Thymus (tissue), 11 donors: ENCODE measurements around the gene CEACAM7. TPM values are rescaled to one million over a fixed set of nuclear protein-coding genes. Genes with fewer than 3 reads are reported as not detected.

ENCODE experiments used
- DNase-seq, 9 donors: peaks; one replicate each; pipeline ENCODE4 v3.0.0-alpha.2; 2013; ENCODE audit warnings: low spot score in 9 of 9, low read depth in 6 of 9, missing footprints in 1 of 9
- H3K27ac ChIP-seq, 2 donors: one replicate each; pipeline ENCODE4 v1.5.1; 2013; ENCODE audit warnings: control low read depth in 1 of 2, low read depth in 1 of 2, low read length in 1 of 2, mild to moderate bottlenecking in 1 of 2, moderate library complexity in 1 of 2
- H3K27me3 ChIP-seq, 2 donors: one replicate each; pipeline ENCODE4 v1.5.1; 2013; ENCODE audit warnings: low read length in 1 of 2; ENCODE audit not compliant: control insufficient read depth in 2 of 2, insufficient read depth in 1 of 2
- H3K36me3 ChIP-seq, 2 donors: one replicate each; pipeline ENCODE4 v1.5.1; 2013; ENCODE audit warnings: low read length in 1 of 2, mild to moderate bottlenecking in 1 of 2, moderate library complexity in 1 of 2; ENCODE audit not compliant: control insufficient read depth in 2 of 2, insufficient read depth in 2 of 2
- H3K4me1 ChIP-seq, 2 donors: one replicate each; pipeline ENCODE4 v1.5.1; 2013; ENCODE audit warnings: low read length in 2 of 2; ENCODE audit not compliant: control insufficient read depth in 2 of 2, insufficient read depth in 2 of 2
- H3K4me3 ChIP-seq, 2 donors: one replicate each; pipeline ENCODE4 v1.5.1; 2013; ENCODE audit warnings: low read length in 2 of 2, control low read depth in 1 of 2, mild to moderate bottlenecking in 1 of 2
- H3K9me3 ChIP-seq, 2 donors: one replicate each; pipeline ENCODE4 v1.5.1; 2013; ENCODE audit warnings: low read length in 1 of 2, mild to moderate bottlenecking in 1 of 2; ENCODE audit not compliant: control insufficient read depth in 2 of 2, insufficient read depth in 1 of 2
- WGBS: extraction: QIAGEN DNeasy Blood & Tissue Kit; methylation state at CpG from one replicate; pipeline ENCODE4 v1.1.7; 2013; 5-methylcytosine and 5-hydroxymethylcytosine counted together
- polyA plus RNA-seq: library from polyadenylated mRNA; stranded (reverse); fragments of 200-250 nt; gene quantifications from one replicate; pipeline ENCODE4 v1.2.3, GENCODE V29; 2013
- total RNA-seq: library from RNA; stranded (reverse); fragments of 120-200 nt; gene quantifications from one replicate; pipeline ENCODE4 v1.2.4, GENCODE V29; 2013
- donor health status: healthy.

The CEACAM7 gene
- total and polyA plus RNA-seq, 2 donors, result 0.19 to 1.8 TPM

DNA sequence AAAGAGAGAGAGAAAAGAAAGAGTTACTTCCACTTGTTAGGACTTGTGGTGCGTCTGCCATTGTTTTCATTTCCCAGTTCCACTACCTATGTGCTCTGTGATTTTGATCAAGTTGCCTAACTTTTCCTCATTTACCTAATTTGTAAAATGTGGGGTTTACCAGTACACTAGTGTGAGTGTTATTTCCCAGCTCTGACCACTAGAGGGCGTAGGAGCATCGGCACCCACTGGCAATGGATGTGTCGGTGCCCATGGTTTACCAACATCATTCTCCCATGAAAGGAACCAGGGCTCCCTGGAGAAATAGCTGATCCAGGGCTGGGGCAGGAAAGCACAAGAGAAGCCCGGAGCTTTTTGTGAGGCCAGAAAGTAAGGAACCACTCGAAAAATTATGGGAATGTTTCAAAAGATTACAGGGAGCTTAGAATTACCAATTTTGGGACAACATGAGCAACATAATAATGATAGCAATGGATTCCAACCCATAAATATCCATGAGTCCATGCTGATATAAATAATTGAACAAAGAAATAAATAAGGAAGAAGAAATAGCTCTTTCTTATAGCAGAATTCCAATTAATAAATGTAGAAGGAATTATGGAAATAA, 46.1 kb downstream of the CEACAM7 start:
- Histone ChIP-seq H3K4me3 (no peak overlapping the region), H3K27me3 (no peaks in the 10 kb centered on the region), H3K36me3 (no peaks in the 10 kb centered on the region), H3K27ac (no peak overlapping the region), H3K9me3 (no peaks in the 10 kb centered on the region), H3K4me1 (no peaks in the 10 kb centered on the region)
- peak in 8 of 9 donors; percentile 18 to 57 (median 29) for DNase-seq
- 8% methylated on average over 6 of the region's 6 CpGs for WGBS

DNA sequence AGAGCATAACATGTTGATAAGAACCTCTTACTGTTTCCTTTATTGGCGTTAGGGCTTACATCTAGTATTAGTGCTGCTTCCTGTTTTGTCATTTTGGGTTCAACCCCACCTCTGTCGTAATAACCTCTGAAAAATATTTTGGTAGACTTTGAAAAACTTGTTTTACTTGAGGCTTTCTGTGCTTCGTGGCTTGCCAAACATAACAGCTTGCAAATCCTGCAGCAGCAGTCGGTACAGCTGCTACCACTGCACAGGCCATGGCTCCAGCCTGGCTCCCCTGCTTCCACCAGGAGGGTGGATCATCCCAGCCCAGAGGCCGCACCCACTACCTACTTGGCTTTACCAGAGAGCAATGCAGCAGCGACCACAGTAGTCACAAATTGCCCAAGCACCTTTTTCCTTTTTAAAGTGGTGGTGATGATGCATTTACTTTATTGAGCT, 49.4 kb downstream of the CEACAM7 start:
- Histone ChIP-seq H3K4me1 (no peaks in the 10 kb centered on the region), H3K27ac (no peak overlapping the region)
- DNase-seq, result no peak

DNA sequence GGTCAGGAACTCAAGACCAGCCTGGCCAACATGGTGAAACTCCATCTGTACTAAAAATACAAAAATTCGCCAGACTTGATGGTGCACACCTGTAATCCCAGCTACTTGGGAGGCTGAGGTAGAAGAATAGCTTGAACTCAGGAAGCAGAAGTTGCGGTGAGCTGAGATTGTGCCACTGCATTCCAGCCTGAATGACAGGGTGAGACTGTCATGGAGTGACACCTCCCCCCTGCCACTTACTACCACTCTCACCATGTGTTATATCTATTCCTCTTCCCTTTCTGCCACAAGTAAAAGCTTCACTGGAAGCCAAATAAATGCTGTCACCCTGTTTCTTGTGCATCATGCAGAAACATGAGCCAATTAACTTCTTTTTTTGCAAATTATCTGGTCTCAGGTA, 50.6 kb downstream of the CEACAM7 start:
- no peaks in the 10 kb centered on the region for H3K9me3 ChIP-seq
- no peaks in the 10 kb centered on the region for H3K4me1 ChIP-seq
- WGBS, result 67% methylated on average over 2 of the region's 2 CpGs
- no peak overlapping the region for H3K27ac ChIP-seq
- no peaks in the 10 kb centered on the region for H3K27me3 ChIP-seq
- H3K36me3 ChIP-seq, result no peaks in the 10 kb centered on the region
- no peak for DNase-seq
- H3K4me3 ChIP-seq, result no peak overlapping the region

More for the DNA sequence above, 49.4 kb downstream of the CEACAM7 start:
- H3K4me3 ChIP-seq, result no peak overlapping the region
- H3K27me3 ChIP-seq, result no peaks in the 10 kb centered on the region
- H3K9me3 ChIP-seq, result no peaks in the 10 kb centered on the region
- 40% methylated on average over 6 of the region's 6 CpGs for WGBS
- H3K36me3 ChIP-seq, result no peaks in the 10 kb centered on the region

DNA sequence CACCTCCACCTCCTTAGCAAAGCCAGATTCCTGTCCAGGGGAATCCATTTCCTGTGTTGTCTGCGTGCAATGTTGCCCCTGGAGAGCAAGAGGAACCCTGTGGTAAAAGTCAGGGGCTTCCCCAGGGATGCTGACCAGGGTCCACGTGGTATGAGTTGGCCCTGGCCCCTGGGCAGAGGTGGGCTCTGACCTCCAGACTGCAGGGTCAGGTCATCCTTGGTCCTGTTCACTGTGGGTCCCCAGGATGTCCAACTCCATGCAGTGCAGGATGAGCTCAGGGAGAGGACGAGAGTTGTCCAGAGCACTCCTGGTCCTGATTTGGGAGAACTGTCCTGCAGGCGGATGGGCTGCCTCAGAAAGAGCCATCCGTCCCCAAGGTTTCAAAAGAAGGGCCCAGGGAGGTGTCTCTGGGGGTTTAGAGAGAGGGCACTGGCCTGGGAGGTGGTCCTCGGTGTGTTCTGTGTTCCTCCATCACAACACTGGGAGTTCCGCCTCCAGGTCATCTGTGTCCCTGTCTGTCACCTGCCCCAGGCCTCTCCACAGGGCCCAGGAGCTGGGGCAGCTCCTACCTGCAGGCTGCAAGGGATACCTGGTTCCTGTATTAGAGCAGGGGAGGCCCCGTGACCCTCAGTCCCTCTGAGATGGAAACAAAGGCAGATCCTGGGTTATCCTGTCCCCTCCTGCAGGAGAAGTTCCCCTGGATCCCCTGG, 59.9 kb downstream of the CEACAM7 start:
- DNase-seq, result no peak
- WGBS, result 88% methylated on average over 8 of the region's 8 CpGs
- Histone ChIP-seq H3K27ac (no peak overlapping the region), H3K36me3 (no peaks in the 10 kb centered on the region), H3K4me1 (no peaks in the 10 kb centered on the region), H3K4me3 (no peak overlapping the region), H3K27me3 (peaks cover 0 to 4% of the 10 kb centered on the region in 2 donors), H3K9me3 (no peaks in the 10 kb centered on the region)

DNA sequence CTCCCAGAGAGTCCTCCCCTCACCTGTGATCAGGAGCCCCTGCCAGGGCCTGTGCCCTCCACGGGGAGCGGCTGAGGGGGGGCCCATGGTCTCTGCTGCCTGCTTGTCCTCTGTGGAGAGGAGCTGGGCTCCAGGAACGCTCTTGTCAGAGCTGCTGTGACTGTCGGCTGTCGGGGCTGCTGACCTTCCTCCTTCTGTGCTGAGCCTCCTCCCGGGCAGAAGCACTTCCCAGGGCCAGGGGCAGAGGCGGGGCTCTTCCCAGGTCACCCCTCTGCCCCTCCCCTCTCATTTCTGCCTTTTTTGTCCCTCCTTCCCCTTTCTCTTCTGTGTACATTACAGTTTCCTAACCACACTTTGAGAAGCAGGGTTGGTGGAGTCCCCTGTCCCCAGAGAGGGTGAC, 61.2 kb downstream of the CEACAM7 start, which contains the start of gene CEACAM4:
Gene CEACAM4 (minus strand): TSS at position 198 of the 400 bp plus-strand sequence. CDS start 111 bp downstream, at position 87.
- Histone ChIP-seq H3K27ac (no peak within 1 kb of the TSS), H3K36me3 (no peaks in the 10 kb centered on the region), H3K4me3 (no peak within 1 kb of the TSS), H3K9me3 (no peaks in the 10 kb centered on the region), H3K4me1 (no peaks in the 10 kb centered on the region), H3K27me3 (peaks cover 0 to 4% of the 10 kb centered on the region in 2 donors)
- no peak for DNase-seq
- WGBS, result 12% methylated on average over 7 of the region's 7 CpGs

DNA sequence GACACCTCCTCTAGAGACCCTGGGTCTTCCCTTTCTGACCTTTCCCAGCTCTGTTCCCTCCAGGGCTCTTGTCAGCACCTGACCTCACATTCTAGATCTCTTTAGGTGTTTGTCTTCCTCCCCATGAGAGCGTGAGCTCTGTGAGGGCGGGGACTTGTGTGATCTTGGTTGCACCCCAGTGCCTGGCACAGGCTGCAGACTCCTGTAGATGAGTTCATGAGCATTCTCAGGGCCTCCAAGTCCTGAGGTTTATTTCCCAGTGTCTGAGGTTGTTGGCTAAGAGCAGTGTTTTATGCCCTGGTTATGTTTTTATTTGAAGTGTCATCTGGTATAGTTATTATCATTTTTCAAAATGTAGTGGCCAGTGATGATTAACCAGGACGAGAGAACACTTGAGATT, 61.8 kb downstream of the CEACAM7 start:
- 83% methylated on average over 3 of the region's 3 CpGs for WGBS
- Histone ChIP-seq H3K27ac (no peak overlapping the region), H3K36me3 (no peaks in the 10 kb centered on the region), H3K27me3 (peaks cover 0 to 4% of the 10 kb centered on the region in 2 donors), H3K4me3 (no peak overlapping the region), H3K4me1 (no peaks in the 10 kb centered on the region), H3K9me3 (no peaks in the 10 kb centered on the region)
- no peak for DNase-seq

DNA sequence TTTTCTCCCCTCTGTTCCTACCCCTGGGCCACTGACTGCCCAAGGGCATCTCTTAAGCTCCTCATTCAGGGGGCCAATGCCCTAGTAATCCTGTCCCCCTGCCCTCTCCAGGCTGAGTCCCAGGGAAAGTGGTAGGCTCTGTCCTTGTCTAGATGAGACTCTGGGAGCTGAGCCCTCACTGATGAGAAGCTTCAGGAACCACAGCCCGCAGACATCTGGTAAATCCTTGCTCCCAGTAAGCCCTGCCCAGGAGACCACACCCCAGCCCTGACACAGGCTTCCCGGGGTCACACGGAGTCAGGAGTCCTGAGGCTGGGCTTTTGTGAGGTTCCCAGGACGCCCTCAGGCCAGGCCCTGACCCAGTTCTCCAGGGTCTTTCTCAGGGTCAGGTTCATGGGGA, 63.1 kb downstream of the CEACAM7 start:
- 92% methylated on average over 4 of the region's 4 CpGs for WGBS
- Histone ChIP-seq H3K27ac (no peak overlapping the region), H3K4me3 (no peak overlapping the region)

DNA sequence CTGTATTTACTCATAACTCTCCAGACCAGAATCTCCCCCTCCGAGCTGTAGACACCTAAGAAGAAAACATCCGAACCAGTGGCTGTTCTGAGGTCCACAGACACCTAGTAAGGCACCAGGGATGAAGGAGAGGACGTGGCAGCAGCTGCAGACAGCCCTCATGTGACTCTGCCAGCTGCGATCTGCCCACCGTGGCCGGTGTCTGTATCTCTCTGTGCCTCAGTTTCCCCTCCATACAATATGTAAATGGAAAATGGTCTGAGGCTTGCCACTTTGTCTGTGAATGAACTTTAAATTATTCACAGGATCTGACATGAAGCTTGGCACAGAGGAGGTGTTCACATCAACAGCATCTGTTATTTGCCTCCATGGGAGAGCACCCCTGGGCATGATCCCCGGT, 63.6 kb downstream of the CEACAM7 start:
- Histone ChIP-seq H3K36me3 (no peaks in the 10 kb centered on the region), H3K4me1 (no peaks in the 10 kb centered on the region), H3K27ac (no peak overlapping the region), H3K4me3 (no peak overlapping the region), H3K9me3 (no peaks in the 10 kb centered on the region), H3K27me3 (peaks cover 0 to 4% of the 10 kb centered on the region in 2 donors)
- 87% methylated on average over 7 of the region's 7 CpGs for WGBS
- DNase-seq, result no peak

More for the DNA sequence above, 63.1 kb downstream of the CEACAM7 start:
- H3K4me1 ChIP-seq, result no peaks in the 10 kb centered on the region
- no peaks in the 10 kb centered on the region for H3K9me3 ChIP-seq
- no peaks in the 10 kb centered on the region for H3K36me3 ChIP-seq
- H3K27me3 ChIP-seq, result peaks cover 0 to 4% of the 10 kb centered on the region in 2 donors
- no peak for DNase-seq

DNA sequence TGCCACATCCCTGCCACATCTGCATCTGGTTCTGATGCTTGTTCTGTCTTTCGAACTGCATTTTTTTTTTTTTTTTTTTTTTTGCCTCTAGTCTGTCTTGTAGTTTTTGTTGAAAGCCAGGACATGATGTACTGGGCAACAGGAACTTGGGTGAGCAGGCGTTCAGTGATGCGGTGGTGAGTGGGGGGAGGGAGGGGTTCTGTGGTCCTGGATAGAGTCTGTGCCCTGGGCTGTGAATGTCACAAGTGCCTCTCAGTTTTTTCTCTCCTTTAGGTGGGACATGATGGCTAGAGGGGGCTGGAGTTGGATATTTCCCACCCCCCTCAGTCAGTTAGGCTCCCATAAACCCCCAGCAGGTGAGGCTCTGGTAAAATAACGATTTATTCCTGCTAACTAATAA, 64.7 kb downstream of the CEACAM7 start:
- Histone ChIP-seq H3K4me1 (no peaks in the 10 kb centered on the region), H3K27me3 (peaks cover 0 to 4% of the 10 kb centered on the region in 2 donors), H3K4me3 (no peak overlapping the region), H3K36me3 (no peaks in the 10 kb centered on the region), H3K27ac (no peak overlapping the region), H3K9me3 (no peaks in the 10 kb centered on the region)
- no peak for DNase-seq
- 77% methylated on average over 4 of the region's 4 CpGs for WGBS
